Brain pericyte (primary cell): ENCODE data around the gene ZCCHC7.
A peak's percentile ranks its signal among the peaks of the same experiment; 100 is the strongest.
"Not testable (repeated sequence)": the region's sequence is repeated elsewhere in the genome, so short reads cannot be mapped to it uniquely, and the experiment has no call there.

Source experiments
- DNase-seq: peaks from one replicate; pipeline ENCODE4 v3.0.0-alpha.2; 2012; ENCODE audit warnings: low read depth, low spot score

The ZCCHC7 gene

DNA sequence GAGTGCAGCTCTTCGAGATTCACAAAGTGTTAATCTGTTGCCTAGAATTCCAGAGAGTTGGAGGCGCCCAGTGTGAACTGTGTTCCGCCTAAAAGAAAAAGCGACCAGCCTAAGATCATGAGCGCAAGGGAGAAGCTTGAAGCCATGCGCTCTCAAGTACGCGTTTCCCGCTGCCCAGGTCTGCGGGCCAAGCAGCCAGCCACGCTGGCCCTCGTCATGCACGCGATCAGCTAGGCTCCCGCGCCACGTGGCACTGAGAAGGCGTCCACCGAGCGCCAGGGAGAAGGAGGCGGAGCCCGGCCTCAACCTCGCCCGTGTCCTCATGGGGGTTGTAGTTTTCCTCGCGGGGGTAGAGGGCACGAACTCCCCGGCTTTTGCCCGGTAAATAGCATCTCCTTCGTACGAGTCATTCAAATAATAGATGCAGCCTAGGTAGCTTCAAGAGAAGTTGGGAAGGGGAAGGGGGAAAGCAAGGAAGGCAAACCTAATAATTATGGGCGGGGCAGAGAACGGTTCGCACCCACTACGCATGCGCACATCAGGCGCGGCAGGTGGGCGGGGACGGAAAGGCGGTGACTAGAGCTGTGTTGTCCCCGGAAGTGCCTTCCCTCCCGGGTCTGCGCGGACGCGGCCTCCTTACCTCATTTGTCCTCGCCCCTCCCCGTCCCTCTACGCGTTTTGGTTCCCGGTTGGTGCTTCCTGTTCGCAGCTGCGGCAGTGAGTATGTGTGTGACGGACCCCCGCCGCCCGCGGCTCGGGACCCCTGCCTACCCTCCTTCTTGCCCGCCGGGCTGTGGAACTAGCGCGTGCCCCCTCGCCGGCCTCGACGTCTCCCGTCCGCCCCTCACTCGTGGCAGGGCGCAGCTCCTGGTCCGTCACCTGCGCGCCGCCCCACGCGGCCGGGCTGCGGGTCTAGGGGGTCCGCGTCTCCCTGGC lies at the start of gene ZCCHC7:
ZCCHC7 (plus strand) TSS at position 668 of the 936 bp plus-strand sequence.
- peak; percentile 81 for DNase-seq

DNA sequence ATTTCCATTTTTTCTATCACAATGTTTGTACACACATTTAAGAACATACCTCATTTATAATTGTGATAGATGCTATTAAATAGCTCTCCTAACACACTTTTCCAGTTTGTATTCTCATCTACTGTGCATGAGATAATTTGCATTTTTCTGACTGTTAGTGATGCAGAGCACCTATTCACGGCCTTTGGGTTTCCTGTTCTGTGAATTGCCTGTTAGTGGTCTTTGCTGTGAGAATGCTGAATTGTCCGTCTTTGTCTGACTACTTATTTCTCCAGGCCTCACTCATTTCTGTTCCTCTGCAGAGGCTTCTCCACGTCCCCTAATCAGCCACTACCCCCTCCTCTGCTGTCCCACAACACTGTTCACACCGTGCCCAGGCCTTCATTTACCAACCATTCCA lies 45.6 kb upstream of the ZCCHC7 start:
- not testable (repeated sequence) for DNase-seq

DNA sequence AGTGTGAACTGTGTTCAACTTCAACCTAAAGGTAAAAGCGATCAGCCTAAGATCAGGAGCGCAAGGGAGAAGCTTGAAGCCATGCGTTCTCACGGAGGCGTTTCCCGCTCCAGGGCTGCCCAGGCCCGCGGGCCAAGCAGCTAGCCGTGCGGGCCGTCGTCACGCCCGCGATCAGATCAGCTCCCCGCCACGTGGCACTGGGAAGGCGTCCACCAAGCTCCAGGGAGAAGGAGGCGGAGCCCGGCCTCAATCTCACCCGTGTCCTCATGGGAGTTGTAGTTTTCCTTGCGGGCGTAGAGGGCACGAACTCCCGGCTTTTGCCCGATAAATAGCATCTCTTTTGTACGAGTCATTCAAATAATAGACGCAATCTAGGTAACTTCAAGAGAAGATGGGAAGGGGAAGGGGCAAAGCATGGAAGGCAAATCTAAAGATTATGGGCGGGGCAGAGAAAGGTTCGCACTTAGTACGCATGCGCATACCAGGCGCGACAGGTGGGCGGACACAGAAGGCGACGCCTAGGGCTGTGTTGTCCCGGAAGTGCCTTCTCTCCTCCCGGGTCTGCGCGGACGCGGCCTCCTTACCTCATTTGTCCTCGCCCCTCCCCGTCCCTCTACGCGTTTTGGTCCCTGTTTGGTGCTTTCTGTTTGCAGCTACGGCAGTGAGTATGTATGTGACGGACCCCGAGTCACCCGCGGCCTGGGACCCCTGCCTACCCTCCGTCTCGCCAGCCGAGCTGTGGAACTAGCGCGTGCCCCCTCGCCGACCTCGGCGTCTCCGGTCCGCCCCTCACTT lies 40.8 kb upstream of the ZCCHC7 start:
- DNase-seq, result peak; percentile 68

DNA sequence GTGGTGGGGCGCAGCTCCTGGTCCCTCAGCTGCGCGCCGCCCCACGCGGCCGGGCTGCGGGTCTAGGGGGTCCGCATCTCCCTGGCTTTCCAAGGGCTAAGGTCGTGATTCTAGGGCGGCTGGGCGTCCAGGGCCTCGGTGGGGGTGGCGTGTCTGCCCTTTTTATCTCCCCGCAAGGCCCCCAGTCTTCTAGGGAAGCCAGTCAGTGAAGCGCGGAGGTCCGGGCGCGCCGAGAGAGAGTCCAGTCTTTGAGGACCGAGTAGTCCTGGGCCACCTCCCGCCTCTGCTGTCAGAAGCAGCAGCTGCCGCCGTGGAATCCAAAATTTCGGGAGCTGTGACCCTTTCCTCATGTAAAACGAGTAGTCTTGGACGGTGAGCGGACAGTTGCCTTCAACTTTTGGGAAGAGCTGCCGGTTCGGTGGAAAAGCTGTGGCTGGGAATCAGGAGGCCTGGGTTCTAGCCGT lies 40.2 kb upstream of the ZCCHC7 start:
- DNase-seq, result not testable (repeated sequence)

DNA sequence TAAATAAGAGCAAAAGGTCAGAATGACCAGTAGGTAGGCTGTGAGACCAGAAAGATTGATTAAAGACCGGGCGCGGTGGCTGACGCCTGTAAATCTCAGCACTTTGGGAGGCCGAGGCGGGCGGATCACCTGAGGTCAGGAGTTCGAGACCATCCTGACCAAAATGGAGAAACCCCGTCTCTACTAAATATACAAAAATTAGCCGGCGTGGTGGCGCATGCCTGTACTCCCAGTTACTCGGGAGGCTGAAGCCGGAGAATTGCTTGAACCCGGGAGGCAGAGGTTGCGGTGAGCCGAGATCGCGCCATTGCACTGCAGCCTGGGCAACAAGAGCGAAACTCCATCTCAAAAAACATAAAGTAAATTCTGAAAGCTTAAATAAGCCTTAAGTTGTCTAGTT lies 38.9 kb upstream of the ZCCHC7 start:
- not testable (repeated sequence) for DNase-seq

DNA sequence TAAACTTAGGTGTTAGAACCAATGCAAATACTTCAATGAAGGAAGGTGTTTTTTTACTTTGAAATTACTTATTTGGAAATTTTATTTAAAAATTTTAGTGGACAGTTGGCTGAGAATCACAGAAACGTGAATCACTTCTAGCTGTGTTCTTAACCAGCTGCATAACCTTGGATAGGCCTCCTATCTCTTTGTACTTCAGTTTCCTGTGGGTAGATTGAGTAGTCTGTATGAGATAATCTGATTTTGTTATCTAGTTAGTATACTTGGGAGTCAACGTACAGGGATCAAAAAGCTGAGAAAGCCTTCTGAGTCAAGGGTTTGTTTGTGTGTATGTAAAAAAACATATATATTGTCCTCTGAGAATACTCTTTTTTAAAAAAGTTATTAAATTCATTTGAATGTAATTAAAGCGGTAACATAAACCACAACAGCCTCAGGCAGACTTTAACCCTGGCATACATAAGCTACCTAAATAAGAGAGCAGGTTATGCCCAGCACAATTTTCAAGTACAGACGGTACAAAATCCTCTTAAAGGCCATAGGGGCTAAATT lies 38.1 kb upstream of the ZCCHC7 start:
- DNase-seq, result no peak

DNA sequence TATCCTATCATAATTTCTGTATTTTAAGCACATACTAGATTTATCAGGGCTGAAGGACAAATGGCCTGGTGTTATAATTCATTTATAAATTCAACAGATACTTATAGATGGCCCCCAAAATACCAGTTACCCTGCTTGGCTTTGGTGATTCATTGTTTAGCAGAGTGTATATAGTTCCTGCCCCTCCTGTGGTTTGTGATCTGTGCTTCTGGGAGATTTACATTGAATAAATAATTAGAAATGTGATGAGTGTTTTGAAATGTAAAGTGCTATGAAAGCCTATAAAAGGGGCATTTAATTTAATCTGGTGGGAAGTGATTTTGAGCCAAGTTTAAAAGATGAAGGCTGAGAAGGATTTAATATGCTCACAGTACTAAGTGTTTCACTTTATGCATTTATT lies 36.7 kb upstream of the ZCCHC7 start:
- DNase-seq, result no peak

DNA sequence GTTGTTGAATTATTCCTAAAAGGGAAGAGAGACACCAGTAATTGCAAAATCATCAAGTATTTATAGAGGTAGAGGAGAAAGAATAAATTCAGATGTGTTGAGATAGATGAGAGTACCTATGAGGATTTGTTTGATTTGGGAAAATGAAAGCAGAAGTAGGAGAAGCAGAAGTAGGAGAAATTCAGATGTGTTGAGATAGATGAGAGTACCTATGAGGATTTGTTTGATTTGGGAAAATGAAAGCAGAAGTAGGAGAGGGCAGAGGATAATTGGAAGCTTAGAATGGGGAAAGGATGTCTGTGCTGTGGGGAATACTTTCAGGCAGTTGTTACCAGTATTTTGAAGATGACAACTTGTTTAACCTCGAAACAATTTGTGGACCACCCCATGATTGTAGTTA lies 35.1 kb upstream of the ZCCHC7 start:
- no peak for DNase-seq

DNA sequence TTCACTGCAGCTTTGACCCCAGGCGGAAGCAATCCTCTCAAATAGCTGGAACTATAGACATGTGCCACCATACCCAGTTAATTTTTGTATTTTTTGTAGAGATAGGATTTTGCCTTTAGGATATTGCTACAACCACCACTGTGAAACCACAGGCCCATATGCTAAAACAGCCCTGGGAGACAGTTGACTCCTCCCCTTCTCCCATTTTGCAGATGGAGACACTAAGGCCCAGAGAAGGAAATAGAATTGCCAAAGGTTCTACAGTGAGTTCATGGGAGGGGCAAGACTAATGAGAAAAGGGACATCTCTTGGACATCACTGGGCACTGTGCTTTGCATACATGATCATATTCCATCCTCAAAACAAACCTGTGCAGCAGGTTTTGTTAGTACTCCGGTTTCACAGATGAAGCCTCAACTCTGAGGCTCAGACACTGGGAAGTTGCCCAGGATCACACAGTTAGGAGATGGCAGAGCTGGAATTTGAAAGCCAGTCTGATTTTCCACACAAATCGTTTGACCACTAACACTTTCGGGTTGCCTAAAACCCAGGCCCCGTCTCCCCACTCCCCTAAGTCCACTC lies 27.6 kb upstream of the ZCCHC7 start:
- DNase-seq, result not testable (repeated sequence)

DNA sequence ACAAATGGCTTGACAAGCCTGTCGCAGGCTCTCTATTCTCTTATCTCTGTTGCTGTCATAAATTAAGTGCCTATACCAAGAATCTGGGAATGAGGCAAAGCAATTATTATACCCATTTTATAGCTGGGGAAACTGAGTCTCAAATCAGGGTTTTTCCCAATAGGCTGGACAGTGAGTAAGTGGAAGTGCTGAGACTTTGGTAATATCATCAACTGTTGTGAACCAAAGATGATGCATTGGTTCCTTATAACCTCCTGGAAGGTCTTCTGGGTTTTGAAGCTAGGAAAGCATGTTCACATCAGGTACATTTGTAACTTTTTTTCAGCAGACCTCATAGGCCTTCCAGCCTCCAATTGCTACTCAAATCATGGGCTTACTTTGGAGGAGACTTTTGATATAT lies 25.6 kb upstream of the ZCCHC7 start:
- DNase-seq, result no peak

DNA sequence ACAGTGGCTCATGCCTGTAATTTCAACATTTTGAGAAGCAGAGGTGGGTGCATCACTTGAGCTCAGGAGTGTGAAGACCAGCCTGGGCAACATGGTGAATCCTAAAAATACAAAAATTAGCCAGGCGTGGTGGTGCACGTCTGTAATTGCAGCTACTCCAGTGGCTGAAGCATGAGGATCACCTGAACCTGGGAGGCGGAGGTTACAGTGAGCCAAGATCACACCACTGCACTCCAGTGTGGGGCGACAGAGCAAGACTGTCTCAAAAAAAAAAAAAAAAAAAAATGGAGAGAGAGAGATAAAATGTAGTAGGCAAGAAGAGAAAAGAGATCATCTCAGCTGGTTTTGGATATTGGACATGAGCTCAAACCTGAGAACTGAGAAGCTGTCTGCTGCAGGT lies 23.7 kb upstream of the ZCCHC7 start:
- no peak for DNase-seq

DNA sequence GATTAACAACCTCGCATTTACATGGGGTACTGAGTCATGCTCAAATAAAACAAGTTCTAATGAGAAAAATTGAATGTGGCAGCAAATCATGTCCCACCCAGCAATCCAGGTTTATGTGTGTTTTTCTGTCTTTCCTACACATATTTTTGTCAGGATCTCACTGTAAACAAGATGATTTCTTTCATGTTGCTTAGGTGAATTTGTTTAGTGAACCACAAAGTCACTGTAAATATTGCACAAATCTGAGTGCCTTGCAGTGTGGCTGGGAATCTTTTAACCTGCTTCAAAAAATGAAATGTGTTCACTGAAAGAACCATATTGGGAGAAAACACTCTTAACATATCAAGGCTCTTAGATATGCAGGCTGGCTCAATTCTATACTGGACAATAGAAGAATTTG lies 23.1 kb upstream of the ZCCHC7 start:
- no peak for DNase-seq

DNA sequence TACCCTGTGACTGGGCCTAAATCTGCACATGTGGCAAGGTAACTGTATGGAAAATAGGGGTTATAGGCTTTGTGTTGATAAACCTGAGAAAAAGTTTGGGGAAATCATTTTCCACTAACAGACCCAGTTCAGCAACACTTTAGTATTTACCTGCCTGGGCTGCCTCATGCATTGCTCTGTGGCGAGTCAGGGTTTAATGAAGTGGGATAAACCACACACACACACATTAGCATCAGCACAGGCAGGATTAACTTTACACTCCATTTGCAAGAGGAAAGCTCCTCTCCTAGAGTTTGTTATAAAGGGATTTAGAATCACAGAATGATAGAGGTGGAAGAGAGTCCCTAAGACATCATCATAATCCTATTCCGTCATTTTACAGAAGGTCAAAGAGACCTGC lies 20.0 kb upstream of the ZCCHC7 start:
- no peak for DNase-seq

DNA sequence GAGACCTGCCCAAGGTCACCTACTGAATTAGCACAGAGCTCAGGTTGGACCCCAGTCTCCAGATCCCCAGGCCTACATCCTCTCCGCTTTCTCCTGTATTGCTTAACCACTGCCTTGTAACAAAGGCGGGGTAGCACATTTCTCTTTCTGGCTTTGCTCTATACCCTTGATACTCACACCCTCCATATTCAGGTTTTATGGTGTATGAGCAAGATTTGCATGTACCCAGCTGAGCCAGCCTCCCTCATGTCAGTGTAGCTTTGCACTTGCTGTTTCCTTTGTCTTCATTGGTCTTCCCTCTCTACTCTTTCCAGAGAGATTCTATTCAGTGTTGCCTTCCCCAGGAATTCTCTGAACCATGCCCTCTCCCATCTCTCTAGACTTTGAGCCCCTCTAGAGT lies 19.6 kb upstream of the ZCCHC7 start:
- DNase-seq, result no peak

DNA sequence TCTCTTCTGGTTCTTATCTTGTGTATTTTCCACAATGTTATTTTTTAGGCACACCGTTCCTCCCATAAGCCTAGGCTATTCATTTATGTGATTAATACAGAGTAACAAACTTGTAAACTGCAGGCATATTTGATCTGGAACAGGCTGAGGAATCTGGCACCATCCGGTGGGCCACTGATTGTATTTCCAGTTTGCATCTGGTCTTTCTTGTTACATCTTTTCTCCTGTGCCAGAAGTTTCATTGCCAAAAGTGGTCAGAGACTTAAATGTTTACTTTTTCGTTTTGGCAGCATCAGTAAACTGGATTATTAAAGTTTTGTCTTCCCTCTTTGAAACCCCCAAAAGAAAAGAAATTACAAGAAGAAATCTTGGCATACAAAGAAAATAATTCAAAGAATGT lies 17.9 kb upstream of the ZCCHC7 start:
- no peak for DNase-seq

DNA sequence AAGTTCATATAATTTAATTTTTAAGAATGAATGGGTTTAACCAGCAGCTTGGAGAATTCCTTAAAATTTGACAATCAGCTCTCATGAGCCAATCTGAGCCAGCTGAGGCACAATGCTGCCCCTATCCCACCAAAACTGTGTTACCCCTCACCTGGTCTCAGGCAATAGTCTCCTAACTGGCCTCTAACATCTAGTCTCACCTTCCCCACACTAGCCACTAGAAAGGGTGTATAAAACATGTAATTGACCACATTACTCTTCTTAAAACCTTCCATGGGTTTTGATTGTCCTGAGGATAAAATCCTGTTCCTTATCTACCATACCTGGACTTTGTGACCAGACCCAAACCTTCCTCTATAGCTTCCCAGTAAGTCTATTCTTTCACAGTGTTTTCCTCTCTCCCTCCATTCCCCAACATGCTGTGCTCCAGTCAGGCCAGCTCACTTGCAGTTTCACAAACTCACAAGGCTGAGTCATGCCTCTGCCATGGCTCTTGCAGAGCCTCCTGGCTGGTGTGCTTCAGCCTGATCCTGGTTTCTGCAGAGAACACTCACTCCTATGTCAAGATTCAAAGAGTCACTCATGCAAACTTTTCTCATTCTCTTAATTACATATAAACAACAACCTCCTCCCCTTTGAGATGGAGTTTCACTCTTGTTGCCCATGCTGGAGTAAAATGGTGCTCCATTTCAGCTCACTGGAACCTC lies 16.0 kb upstream of the ZCCHC7 start:
- DNase-seq, result no peak

DNA sequence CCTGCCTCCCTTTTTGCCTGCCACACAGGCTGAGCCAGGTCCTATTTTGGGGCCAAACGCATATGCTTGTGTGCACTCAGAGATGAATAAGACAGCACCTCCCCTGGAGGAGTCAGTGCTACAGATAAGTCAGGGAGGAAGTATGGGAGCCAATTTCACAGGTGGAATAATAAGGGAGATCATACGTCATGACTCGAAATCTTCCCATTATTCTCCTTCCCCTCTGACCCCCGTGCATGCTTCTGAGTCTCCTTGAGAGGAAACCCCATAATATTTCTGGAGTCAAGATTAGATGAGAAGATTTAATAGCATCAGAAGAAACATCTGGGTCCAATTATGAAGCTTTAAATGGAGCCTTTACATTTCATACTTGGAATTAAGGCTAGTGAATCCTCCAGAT lies 15.1 kb upstream of the ZCCHC7 start:
- no peak for DNase-seq

DNA sequence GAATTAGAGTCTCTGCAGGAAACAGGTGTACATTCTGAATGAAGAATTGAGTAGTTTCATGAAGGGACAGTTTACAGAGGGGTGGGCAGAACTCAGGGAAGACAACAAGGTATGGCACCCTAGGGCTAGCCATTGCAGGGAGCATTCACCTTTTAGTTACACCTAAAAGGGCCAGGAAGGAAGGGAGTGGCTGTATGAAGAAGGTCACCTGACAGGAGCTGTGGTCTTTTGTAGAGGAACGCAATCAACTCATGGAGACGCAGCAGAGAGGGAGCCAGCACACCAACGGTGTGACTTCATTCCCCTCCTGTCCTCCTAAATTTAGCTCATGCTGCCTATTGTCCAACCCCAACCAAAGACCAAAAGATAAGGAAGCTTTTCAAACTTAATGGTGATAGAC lies 12.7 kb upstream of the ZCCHC7 start:
- no peak for DNase-seq

DNA sequence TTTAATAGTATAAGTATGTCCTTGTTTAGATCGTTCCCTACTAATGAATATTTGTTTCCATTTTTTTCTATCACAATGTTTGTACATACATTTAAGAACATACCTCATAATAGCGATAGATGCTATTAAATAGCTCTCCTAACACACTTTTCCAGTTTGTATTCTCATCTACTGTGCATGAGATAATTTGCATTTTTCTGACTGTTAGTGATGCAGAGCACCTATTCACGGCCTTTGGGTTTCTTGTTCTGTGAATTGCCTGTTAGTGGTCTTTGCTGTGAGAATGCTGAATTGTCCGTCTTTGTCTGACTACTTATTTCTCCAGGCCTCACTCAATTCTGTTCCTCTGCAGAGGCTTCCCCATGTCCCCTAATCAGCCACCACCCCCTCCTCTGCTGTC lies 5.9 kb upstream of the ZCCHC7 start:
- DNase-seq, result not testable (repeated sequence)

DNA sequence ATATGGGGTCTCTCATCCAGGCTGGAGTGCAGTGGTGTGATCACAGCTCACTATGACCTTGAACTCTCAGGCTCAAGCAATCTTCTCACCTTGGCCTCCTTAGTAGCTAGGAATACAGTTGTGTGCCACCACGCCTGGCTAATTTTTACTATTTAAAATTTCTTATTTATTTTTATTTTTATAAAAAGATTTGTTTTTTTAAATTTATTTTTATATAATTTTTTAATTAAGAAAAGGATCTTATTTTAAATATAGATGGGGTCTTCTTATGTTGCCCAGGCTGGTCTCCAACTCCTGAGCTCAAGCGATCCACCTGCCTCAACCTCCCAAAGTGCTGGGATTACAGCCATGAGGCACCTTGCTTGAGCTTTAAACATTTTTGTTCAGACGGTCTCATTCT lies 2.4 kb upstream of the ZCCHC7 start:
- no peak for DNase-seq

DNA sequence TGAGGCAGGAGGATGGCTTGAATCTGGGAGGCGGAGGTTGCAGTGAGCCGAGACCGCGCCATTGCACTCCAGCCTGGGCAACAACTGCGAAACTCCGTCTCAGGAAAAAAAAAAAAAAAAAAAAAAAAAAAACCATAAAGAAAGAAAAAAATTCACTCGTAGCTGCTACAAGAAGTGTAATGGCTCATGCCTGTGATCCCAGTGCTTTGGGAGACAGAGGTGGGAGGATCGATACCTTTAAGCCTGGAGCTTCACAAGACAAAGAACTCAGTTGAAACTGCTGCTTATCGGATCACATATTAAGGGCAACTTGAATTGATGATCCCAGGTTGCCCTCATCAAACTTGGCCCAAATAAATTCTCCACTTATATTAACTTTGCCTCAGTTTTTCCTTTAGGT lies 1.0 kb upstream of the ZCCHC7 start:
- DNase-seq, result no peak
